Keratinocyte (primary cell): ENCODE data around the gene ABCB9. TPM values are rescaled to one million over a fixed set of nuclear protein-coding genes. Genes with fewer than 3 reads are reported as not detected.

Experiments
- DNase-seq: peaks from one replicate; pipeline ENCODE4 v3.0.0-alpha.2; 2011; ENCODE audit warnings: low read depth, missing footprints, low spot score
- FAIRE-seq: peaks from 2 replicates; lab custom pipeline; 2011; peaks lifted over from hg19 to GRCh38; lab: Jason Lieb, UNC
- H2AFZ ChIP-seq: 2 replicates; pipeline ENCODE4 v1.6.0; 2012; ENCODE audit warnings: low read length, control low read depth, inconsistent platforms; ENCODE audit not compliant: control insufficient read depth
- H3K27ac ChIP-seq: 2 replicates; pipeline ENCODE4 v1.5.1; 2011; ENCODE audit warnings: low read length; ENCODE audit not compliant: control insufficient read depth, insufficient read depth
- H3K27me3 ChIP-seq: 3 replicates; pipeline ENCODE4 v1.6.0; 2011; ENCODE audit warnings: low read length; ENCODE audit not compliant: control insufficient read depth, insufficient read depth; ENCODE audit errors: extremely low read depth
- H3K36me3 ChIP-seq, 2 experiments: 2 replicates in 1 of 2; 3 replicates in 1 of 2; pipeline ENCODE4 v1.5.1; 2011; ENCODE audit warnings: low read length in 2 of 2, mild to moderate bottlenecking in 1 of 2; ENCODE audit not compliant: control insufficient read depth in 2 of 2, insufficient read depth in 2 of 2; ENCODE audit errors: extremely low read depth in 1 of 2
- H3K4me1 ChIP-seq: 3 replicates; pipeline ENCODE4 v1.5.1; 2011; ENCODE audit warnings: low read length; ENCODE audit not compliant: control insufficient read depth, insufficient read depth; ENCODE audit errors: extremely low read depth
- H3K4me2 ChIP-seq: 3 replicates; pipeline ENCODE4 v1.6.0; 2011; ENCODE audit warnings: low read depth, low read length; ENCODE audit not compliant: control insufficient read depth, insufficient read depth; ENCODE audit errors: extremely low read depth
- H3K4me3 ChIP-seq, 3 experiments: fragments of 200-600 bp in 1 of 3; sonication (generic) in 1 of 3; 2 replicates in 2 of 3; 3 replicates in 1 of 3; pipeline ENCODE4 v1.5.1; 2011 to 2016; ENCODE audit warnings: low read length in 3 of 3, mild to moderate bottlenecking in 3 of 3, control low read depth in 2 of 3, inconsistent platforms in 1 of 3, low read depth in 1 of 3, mixed read lengths in 1 of 3, mixed run types in 1 of 3, moderate library complexity in 1 of 3; ENCODE audit not compliant: control insufficient read depth in 2 of 3, insufficient read depth in 2 of 3; ENCODE audit errors: extremely low read depth in 1 of 3
- H3K79me2 ChIP-seq: 2 replicates; pipeline ENCODE4 v1.6.0; 2012; ENCODE audit warnings: low read length; ENCODE audit not compliant: control insufficient read depth, insufficient read depth
- H3K9ac ChIP-seq: 3 replicates; pipeline ENCODE4 v1.6.0; 2011; ENCODE audit warnings: low read length; ENCODE audit not compliant: control insufficient read depth, insufficient read depth; ENCODE audit errors: extremely low read depth
- H3K9me1 ChIP-seq: 3 replicates; pipeline ENCODE4 v1.6.0; 2011; ENCODE audit warnings: low read length; ENCODE audit not compliant: control insufficient read depth, insufficient read depth; ENCODE audit errors: extremely low read depth
- H3K9me3 ChIP-seq: 2 replicates; pipeline ENCODE4 v1.5.1; 2012; ENCODE audit warnings: low read depth, low read length; ENCODE audit not compliant: control insufficient read depth
- H4K20me1 ChIP-seq: 3 replicates; pipeline ENCODE4 v1.6.0; 2011; ENCODE audit warnings: low read length; ENCODE audit not compliant: control insufficient read depth, insufficient read depth; ENCODE audit errors: extremely low read depth
- CTCF ChIP-seq, 3 experiments: IDR thresholded peaks in 1 of 3; conservative IDR thresholded peaks in 1 of 3; optimal IDR thresholded peaks in 1 of 3; 2 replicates in 2 of 3; 3 replicates in 1 of 3; pipeline versions ENCODE3 to v1.5.1; 2011; ENCODE audit warnings: low read length in 3 of 3, mild to moderate bottlenecking in 3 of 3, moderate library complexity in 2 of 3, control low read depth in 1 of 3, inconsistent platforms in 1 of 3; ENCODE audit not compliant: insufficient read depth in 2 of 3; ENCODE audit errors: extremely low read depth in 1 of 3
- EZH2 ChIP-seq: IDR thresholded peaks from one replicate; pipeline ENCODE4 v1.6.1; 2012; ENCODE audit warnings: inconsistent platforms, mild to moderate bottlenecking, low read length, moderate library complexity
- dilution Hi-C: fragments of 300-500 bp; cut with MboI; formaldehyde crosslinking; loops from one replicate; pipeline ENCODE4 v1.7.0; 2020; ENCODE audit warnings: low sequenced_read_pairs; ENCODE audit not compliant: extremely low pct_ligation_motif_present
- polyA plus RNA-seq, 5 experiments: library from polyadenylated mRNA; depleted of rRNA in 3 of 5; stranded (reverse) in 3 of 5; stranded (forward) in 1 of 5; unstranded in 1 of 5; fragments of >200 nt; gene quantifications; 1 replicate in 1 of 5; 2 replicates in 3 of 5; 3 replicates in 1 of 5; pipeline versions ENCODE4 v1.2.1 to v1.2.3, GENCODE V29; 2011 to 2012; ENCODE audit warnings: missing spikeins in 2 of 5, low read depth in 1 of 5, low replicate concordance in 1 of 5

Gene ABCB9
- polyA plus RNA-seq, 1 donor (not counting 4 experiments of a cell fraction or from before 2014, with no cell fraction given): 4.0 TPM

- Histone ChIP-seq H3K79me2 (peaks cover 9% of the 10 kb centered on the region), H3K9me3 (no peaks in the 10 kb centered on the region), H4K20me1 (no peaks in the 10 kb centered on the region), H3K9me1 (no peaks in the 10 kb centered on the region), H3K27me3 (no peaks in the 10 kb centered on the region), H3K27ac (no peak overlapping the region), H3K9ac (no peak overlapping the region), H3K36me3 (peaks cover 5 to 7% of the 10 kb centered on the region in 2 experiments), H3K4me1 (peaks cover 6% of the 10 kb centered on the region), H3K4me2 (no peak overlapping the region), H3K4me3 (no peak overlapping the region), H2AFZ (no peak overlapping the region)
- dilution Hi-C loops: no loop called here
- DNase-seq: no peak
- TF ChIP-seq EZH2 (no peak), CTCF (optimal IDR thresholded peaks at IDR 0.05 in 1 of 3, IDR thresholded peaks at IDR 0.05 in 1 of 3, conservative IDR thresholded peaks at IDR 0.05 in 1 of 3; ENCODE audit: extremely low read depth in 1 of 3, insufficient read depth in 2 of 3, low read length in 3 of 3) (no peak)
- no peak for FAIRE-seq
Observed at GRCh38 chr12:122959566-122960192, 6.6 kb downstream of the ABCB9 start.

GRCh38 chr12:122958198-122958888 lies 7.9 kb downstream of the ABCB9 start:
- dilution Hi-C loops: no loop called here
- DNase-seq: no peak
- FAIRE-seq: no peak

More at GRCh38 chr12:122958198-122958888, 7.9 kb downstream of the ABCB9 start:
- Histone ChIP-seq H3K9me3 (no peaks in the 10 kb centered on the region), H3K9ac (no peak overlapping the region), H3K4me1 (peaks cover 6% of the 10 kb centered on the region), H3K79me2 (peaks cover 2% of the 10 kb centered on the region), H3K4me3 (no peak overlapping the region), H3K27me3 (no peaks in the 10 kb centered on the region), H2AFZ (no peak overlapping the region), H3K27ac (no peak overlapping the region), H3K9me1 (no peaks in the 10 kb centered on the region), H4K20me1 (no peaks in the 10 kb centered on the region), H3K36me3 (peaks cover 5 to 7% of the 10 kb centered on the region in 2 experiments), H3K4me2 (no peak overlapping the region)
- no peak for TF ChIP-seq CTCF (optimal IDR thresholded peaks at IDR 0.05 in 1 of 3, IDR thresholded peaks at IDR 0.05 in 1 of 3, conservative IDR thresholded peaks at IDR 0.05 in 1 of 3; ENCODE audit: extremely low read depth in 1 of 3, insufficient read depth in 2 of 3, low read length in 3 of 3)
- no peak for TF ChIP-seq EZH2
